Liver (tissue), 9 donors: ENCODE measurements around the gene GALNT6. TPM values are rescaled to one million over a fixed set of nuclear protein-coding genes. Genes with fewer than 3 reads are reported as not detected.

Experiments
- DNase-seq: peaks from one replicate; pipeline ENCODE4 v3.0.0-alpha.2; 2017; ENCODE audit warnings: low spot score
- H3K27ac ChIP-seq, 2 donors: one replicate each; pipeline ENCODE4 v1.7.0; 2013; ENCODE audit warnings: inconsistent platforms in 2 of 2, low read length in 2 of 2, control low read depth in 1 of 2, low read depth in 1 of 2, mild to moderate bottlenecking in 1 of 2
- H3K27me3 ChIP-seq, 4 donors: one replicate each; pipeline versions ENCODE4 v1.6.1 to v1.7.0; 2013; ENCODE audit warnings: low read length in 3 of 4, inconsistent platforms in 1 of 4, mild to moderate bottlenecking in 1 of 4, moderate library complexity in 1 of 4; ENCODE audit not compliant: control insufficient read depth in 4 of 4, insufficient read depth in 4 of 4
- H3K36me3 ChIP-seq, 4 donors: one replicate each; pipeline versions ENCODE4 v1.6.1 to v1.7.0; 2013; ENCODE audit warnings: low read length in 3 of 4, mild to moderate bottlenecking in 3 of 4, low read depth in 1 of 4, moderate library complexity in 1 of 4; ENCODE audit not compliant: control insufficient read depth in 4 of 4, insufficient read depth in 3 of 4
- H3K4me1 ChIP-seq, 4 donors: one replicate each; pipeline versions ENCODE4 v1.6.1 to v1.7.0; 2013; ENCODE audit warnings: low read length in 3 of 4, mild to moderate bottlenecking in 3 of 4, moderate library complexity in 1 of 4; ENCODE audit not compliant: control insufficient read depth in 4 of 4, insufficient read depth in 4 of 4
- H3K4me3 ChIP-seq, 3 donors: one replicate each; pipeline versions ENCODE4 v1.6.1 to v1.7.0; 2013; ENCODE audit warnings: low read length in 3 of 3, control low read depth in 1 of 3, low read depth in 1 of 3, mild to moderate bottlenecking in 1 of 3
- H3K9ac ChIP-seq, 2 donors: one replicate each; pipeline ENCODE4 v1.7.0; 2013; ENCODE audit warnings: low read length in 2 of 2, mild to moderate bottlenecking in 2 of 2, moderate library complexity in 2 of 2, control low read depth in 1 of 2, low read depth in 1 of 2
- H3K9me3 ChIP-seq, 4 donors: one replicate each; pipeline versions ENCODE4 v1.6.1 to v1.7.0; 2013; ENCODE audit warnings: low read length in 3 of 4; ENCODE audit not compliant: control insufficient read depth in 4 of 4
- EGR1 ChIP-seq, 2 donors: IDR thresholded peaks; 2 replicates each; pipeline ENCODE4 v1.6.1; 2016 to 2018; ENCODE audit warnings: antibody characterized with exemption in 2 of 2, low read depth in 2 of 2
- FOXA1 ChIP-seq: IDR thresholded peaks from 2 replicates; pipeline ENCODE4 v1.6.1; 2016; ENCODE audit warnings: antibody characterized with exemption
- FOXA2 ChIP-seq: IDR thresholded peaks from 2 replicates; pipeline ENCODE4 v1.6.1; 2016; ENCODE audit warnings: antibody characterized with exemption
- HNF4G ChIP-seq: IDR thresholded peaks from 2 replicates; pipeline ENCODE4 v1.6.1; 2016; ENCODE audit warnings: antibody characterized with exemption
- JUND ChIP-seq, 2 donors: IDR thresholded peaks; 2 replicates each; pipeline ENCODE4 v1.6.1; 2016; ENCODE audit warnings: antibody characterized with exemption in 2 of 2
- NR2F2 ChIP-seq: IDR thresholded peaks from 2 replicates; pipeline ENCODE4 v1.6.1; 2016; ENCODE audit warnings: antibody characterized with exemption
- RAD21 ChIP-seq, 2 donors: IDR thresholded peaks; 2 replicates each; pipeline ENCODE4 v1.6.1; 2016; ENCODE audit warnings: antibody characterized with exemption in 2 of 2, mild to moderate bottlenecking in 2 of 2
- SP1 ChIP-seq: IDR thresholded peaks from 2 replicates; pipeline ENCODE4 v1.6.1; 2018; ENCODE audit warnings: antibody characterized with exemption, mild to moderate bottlenecking
- TAF1 ChIP-seq: conservative IDR thresholded peaks from 2 replicates; pipeline ENCODE4 v1.6.1; 2016; ENCODE audit warnings: antibody characterized with exemption, mild to moderate bottlenecking
- WGBS: extraction: QIAGEN DNeasy Blood & Tissue Kit; methylation state at CpG from one replicate; pipeline ENCODE4 v1.1.7; 2013; 5-methylcytosine and 5-hydroxymethylcytosine counted together
- polyA plus RNA-seq, 2 donors: library from polyadenylated mRNA; stranded (reverse) in 1 of 2; unstranded in 1 of 2; fragments of 200-250 nt in 1 of 2; fragments of >200 nt in 1 of 2; fragmentation: Nextera tagmentation in 1 of 2; extraction: Ambion mirVana in 1 of 2; gene quantifications; one replicate each; pipeline versions ENCODE4 v1.2.1 to v1.2.3, GENCODE V29; 2013 to 2015
- total RNA-seq, 2 donors: library from RNA; depleted of rRNA; stranded (reverse); fragments of >200 nt; gene quantifications; one replicate each; pipeline ENCODE4 v1.2.3, GENCODE V29; 2014
- TF ChIP-seq, protein P1 (sequence below): fragments of 150-350 bp; IDR thresholded peaks from 2 replicates; pipeline ENCODE4 v1.5.1; 2017; ENCODE audit warnings: improper control_type of control experiment, low read depth, low read length; ENCODE audit not compliant: missing input control
- TF ChIP-seq, protein P2 (sequence below): IDR thresholded peaks from 2 replicates; pipeline ENCODE4 v1.6.1; 2016; ENCODE audit warnings: antibody characterized with exemption
- TF ChIP-seq, protein P3 (sequence below): IDR thresholded peaks from 2 replicates; pipeline ENCODE4 v1.6.1; 2016; ENCODE audit warnings: antibody characterized with exemption, mild to moderate bottlenecking
- TF ChIP-seq, protein P4 (sequence below): IDR thresholded peaks from 2 replicates; pipeline ENCODE4 v1.6.1; 2016; ENCODE audit warnings: antibody characterized with exemption
- TF ChIP-seq, protein P5 (sequence below): IDR thresholded peaks from 2 replicates; pipeline ENCODE4 v1.6.1; 2016; ENCODE audit warnings: antibody characterized with exemption
- donor health status: healthy.
- donor health status: healthy.
- donor health status: healthy.
- donor health status: healthy.
- donor health status: healthy.

The GALNT6 gene
- total and polyA plus RNA-seq, 4 donors = 0.40 to 24.1 (median 1.2) TPM

DNA sequence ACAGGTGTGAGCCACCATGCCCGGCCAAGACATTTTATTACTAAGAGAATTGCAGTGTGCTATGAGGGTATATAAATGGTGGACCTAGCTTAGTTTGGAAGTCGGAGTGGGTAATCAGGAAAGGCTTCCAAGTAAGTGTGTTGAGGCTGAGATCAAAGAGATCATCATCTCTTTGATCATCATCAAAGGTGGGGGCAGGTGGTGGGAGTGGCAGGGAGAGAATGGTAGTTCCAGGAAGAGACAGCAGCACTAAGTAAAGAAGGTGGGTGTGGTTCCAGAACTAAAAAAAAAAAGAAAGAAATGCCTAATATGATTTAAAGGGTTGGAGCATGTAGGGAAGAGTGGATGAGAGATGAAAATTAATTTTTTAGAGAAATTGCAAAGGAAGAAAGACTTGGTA is 48.1 kb upstream of the GALNT6 start:
- TF ChIP-seq, protein P1, sequence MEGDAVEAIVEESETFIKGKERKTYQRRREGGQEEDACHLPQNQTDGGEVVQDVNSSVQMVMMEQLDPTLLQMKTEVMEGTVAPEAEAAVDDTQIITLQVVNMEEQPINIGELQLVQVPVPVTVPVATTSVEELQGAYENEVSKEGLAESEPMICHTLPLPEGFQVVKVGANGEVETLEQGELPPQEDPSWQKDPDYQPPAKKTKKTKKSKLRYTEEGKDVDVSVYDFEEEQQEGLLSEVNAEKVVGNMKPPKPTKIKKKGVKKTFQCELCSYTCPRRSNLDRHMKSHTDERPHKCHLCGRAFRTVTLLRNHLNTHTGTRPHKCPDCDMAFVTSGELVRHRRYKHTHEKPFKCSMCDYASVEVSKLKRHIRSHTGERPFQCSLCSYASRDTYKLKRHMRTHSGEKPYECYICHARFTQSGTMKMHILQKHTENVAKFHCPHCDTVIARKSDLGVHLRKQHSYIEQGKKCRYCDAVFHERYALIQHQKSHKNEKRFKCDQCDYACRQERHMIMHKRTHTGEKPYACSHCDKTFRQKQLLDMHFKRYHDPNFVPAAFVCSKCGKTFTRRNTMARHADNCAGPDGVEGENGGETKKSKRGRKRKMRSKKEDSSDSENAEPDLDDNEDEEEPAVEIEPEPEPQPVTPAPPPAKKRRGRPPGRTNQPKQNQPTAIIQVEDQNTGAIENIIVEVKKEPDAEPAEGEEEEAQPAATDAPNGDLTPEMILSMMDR = no peak
- TF ChIP-seq SP1 (no peak), RAD21 (IDR thresholded peaks at IDR 0.05) (no peak), HNF4G (no peak)
- no peak for DNase-seq
- Histone ChIP-seq H3K36me3 (no peaks in the 10 kb centered on the region), H3K27me3 (no peaks in the 10 kb centered on the region), H3K4me1 (peaks cover 0 to 2% (median 0%) of the 10 kb centered on the region in 4 donors), H3K9ac (no peak overlapping the region), H3K4me3 (no peak overlapping the region), H3K27ac (no peak overlapping the region), H3K9me3 (no peaks in the 10 kb centered on the region)
- 86% methylated on average over 2 of the region's 2 CpGs for WGBS

DNA sequence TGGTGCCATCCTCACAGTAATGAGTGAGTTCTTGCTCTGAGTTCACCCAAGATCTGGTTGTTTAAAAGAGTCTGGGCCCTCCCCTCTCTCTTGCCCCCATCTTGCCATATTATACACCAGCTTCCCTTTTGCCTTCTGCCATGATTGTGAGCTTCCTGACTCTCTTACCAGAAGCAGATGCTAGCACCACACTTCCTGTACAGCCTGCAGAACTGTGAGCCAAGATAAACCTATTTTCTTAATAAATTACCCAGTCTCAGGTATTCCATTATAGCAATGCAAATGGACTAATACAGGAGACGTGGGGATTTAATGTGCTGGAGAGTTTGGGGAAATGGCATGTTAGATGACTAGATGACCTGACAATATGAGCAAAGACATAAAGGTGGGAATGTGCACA is 46.2 kb upstream of the GALNT6 start:
- H3K9ac ChIP-seq = no peak overlapping the region
- 88% methylated on average over 1 of the region's 1 CpG for WGBS
- DNase-seq = no peak

More for the DNA sequence above, 46.2 kb upstream of the GALNT6 start:
- no peak overlapping the region for H3K4me3 ChIP-seq
- H3K36me3 ChIP-seq = no peaks in the 10 kb centered on the region
- H3K9me3 ChIP-seq = no peaks in the 10 kb centered on the region
- H3K27ac ChIP-seq = no peak overlapping the region
- TF ChIP-seq NR2F2 (no peak), HNF4G (no peak), FOXA1 (no peak), SP1 (no peak), TAF1 (no peak), JUND (IDR thresholded peaks at IDR 0.05) (no peak), EGR1 (IDR thresholded peaks at IDR 0.05; ENCODE audit: low read depth in 2 of 2) (no peak), FOXA2 (no peak)
- TF ChIP-seq, protein P1 = no peak
- TF ChIP-seq, protein P2, sequence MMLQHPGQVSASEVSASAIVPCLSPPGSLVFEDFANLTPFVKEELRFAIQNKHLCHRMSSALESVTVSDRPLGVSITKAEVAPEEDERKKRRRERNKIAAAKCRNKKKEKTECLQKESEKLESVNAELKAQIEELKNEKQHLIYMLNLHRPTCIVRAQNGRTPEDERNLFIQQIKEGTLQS = no peak
- TF ChIP-seq, protein P3, sequence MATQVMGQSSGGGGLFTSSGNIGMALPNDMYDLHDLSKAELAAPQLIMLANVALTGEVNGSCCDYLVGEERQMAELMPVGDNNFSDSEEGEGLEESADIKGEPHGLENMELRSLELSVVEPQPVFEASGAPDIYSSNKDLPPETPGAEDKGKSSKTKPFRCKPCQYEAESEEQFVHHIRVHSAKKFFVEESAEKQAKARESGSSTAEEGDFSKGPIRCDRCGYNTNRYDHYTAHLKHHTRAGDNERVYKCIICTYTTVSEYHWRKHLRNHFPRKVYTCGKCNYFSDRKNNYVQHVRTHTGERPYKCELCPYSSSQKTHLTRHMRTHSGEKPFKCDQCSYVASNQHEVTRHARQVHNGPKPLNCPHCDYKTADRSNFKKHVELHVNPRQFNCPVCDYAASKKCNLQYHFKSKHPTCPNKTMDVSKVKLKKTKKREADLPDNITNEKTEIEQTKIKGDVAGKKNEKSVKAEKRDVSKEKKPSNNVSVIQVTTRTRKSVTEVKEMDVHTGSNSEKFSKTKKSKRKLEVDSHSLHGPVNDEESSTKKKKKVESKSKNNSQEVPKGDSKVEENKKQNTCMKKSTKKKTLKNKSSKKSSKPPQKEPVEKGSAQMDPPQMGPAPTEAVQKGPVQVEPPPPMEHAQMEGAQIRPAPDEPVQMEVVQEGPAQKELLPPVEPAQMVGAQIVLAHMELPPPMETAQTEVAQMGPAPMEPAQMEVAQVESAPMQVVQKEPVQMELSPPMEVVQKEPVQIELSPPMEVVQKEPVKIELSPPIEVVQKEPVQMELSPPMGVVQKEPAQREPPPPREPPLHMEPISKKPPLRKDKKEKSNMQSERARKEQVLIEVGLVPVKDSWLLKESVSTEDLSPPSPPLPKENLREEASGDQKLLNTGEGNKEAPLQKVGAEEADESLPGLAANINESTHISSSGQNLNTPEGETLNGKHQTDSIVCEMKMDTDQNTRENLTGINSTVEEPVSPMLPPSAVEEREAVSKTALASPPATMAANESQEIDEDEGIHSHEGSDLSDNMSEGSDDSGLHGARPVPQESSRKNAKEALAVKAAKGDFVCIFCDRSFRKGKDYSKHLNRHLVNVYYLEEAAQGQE = no peak
- TF ChIP-seq, protein P4, sequence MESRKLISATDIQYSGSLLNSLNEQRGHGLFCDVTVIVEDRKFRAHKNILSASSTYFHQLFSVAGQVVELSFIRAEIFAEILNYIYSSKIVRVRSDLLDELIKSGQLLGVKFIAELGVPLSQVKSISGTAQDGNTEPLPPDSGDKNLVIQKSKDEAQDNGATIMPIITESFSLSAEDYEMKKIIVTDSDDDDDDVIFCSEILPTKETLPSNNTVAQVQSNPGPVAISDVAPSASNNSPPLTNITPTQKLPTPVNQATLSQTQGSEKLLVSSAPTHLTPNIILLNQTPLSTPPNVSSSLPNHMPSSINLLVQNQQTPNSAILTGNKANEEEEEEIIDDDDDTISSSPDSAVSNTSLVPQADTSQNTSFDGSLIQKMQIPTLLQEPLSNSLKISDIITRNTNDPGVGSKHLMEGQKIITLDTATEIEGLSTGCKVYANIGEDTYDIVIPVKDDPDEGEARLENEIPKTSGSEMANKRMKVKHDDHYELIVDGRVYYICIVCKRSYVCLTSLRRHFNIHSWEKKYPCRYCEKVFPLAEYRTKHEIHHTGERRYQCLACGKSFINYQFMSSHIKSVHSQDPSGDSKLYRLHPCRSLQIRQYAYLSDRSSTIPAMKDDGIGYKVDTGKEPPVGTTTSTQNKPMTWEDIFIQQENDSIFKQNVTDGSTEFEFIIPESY = no peak
- TF ChIP-seq, protein P5, sequence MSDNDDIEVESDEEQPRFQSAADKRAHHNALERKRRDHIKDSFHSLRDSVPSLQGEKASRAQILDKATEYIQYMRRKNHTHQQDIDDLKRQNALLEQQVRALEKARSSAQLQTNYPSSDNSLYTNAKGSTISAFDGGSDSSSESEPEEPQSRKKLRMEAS = no peak
- H3K4me1 ChIP-seq = peaks cover 0 to 3% (median 0%) of the 10 kb centered on the region in 4 donors
- H3K27me3 ChIP-seq = no peaks in the 10 kb centered on the region
